Ishikawa (cell line): ENCODE data around the gene MAPKBP1.

Experiments used
- CREB1 ChIP-seq: IDR thresholded peaks from 2 replicates; pipeline ENCODE4 v1.6.1; 2012; ENCODE audit warnings: low read depth
- EGR1 ChIP-seq: IDR thresholded peaks from 2 replicates; pipeline ENCODE4 v1.6.1; 2012
- EP300 ChIP-seq: IDR thresholded peaks from 2 replicates; pipeline ENCODE4 v1.6.1; 2012; ENCODE audit warnings: borderline replicate concordance
- NFIC ChIP-seq: IDR thresholded peaks from 2 replicates; pipeline ENCODE4 v1.6.1; 2012
- RAD21 ChIP-seq: IDR thresholded peaks from 2 replicates; pipeline ENCODE4 v1.6.1; 2012; ENCODE audit warnings: low read depth
- TAF1 ChIP-seq: IDR thresholded peaks from 2 replicates; pipeline ENCODE4 v1.6.1; 2012; ENCODE audit warnings: low read depth, mild to moderate bottlenecking
- TEAD4 ChIP-seq: IDR thresholded peaks from 2 replicates; pipeline ENCODE4 v1.6.1; 2012
- YY1 ChIP-seq: IDR thresholded peaks from 2 replicates; pipeline ENCODE4 v1.6.1; 2012; ENCODE audit warnings: low read depth
- TF ChIP-seq, protein P1 (sequence below): IDR thresholded peaks from 2 replicates; pipeline ENCODE4 v1.6.1; 2012; ENCODE audit warnings: low read depth, mild to moderate bottlenecking
- TF ChIP-seq, protein P2 (sequence below): IDR thresholded peaks from 2 replicates; pipeline ENCODE4 v1.6.1; 2012

GRCh38 chr15:41827290-41827879 is 53.1 kb downstream of the MAPKBP1 start:
- TF ChIP-seq, protein P1, sequence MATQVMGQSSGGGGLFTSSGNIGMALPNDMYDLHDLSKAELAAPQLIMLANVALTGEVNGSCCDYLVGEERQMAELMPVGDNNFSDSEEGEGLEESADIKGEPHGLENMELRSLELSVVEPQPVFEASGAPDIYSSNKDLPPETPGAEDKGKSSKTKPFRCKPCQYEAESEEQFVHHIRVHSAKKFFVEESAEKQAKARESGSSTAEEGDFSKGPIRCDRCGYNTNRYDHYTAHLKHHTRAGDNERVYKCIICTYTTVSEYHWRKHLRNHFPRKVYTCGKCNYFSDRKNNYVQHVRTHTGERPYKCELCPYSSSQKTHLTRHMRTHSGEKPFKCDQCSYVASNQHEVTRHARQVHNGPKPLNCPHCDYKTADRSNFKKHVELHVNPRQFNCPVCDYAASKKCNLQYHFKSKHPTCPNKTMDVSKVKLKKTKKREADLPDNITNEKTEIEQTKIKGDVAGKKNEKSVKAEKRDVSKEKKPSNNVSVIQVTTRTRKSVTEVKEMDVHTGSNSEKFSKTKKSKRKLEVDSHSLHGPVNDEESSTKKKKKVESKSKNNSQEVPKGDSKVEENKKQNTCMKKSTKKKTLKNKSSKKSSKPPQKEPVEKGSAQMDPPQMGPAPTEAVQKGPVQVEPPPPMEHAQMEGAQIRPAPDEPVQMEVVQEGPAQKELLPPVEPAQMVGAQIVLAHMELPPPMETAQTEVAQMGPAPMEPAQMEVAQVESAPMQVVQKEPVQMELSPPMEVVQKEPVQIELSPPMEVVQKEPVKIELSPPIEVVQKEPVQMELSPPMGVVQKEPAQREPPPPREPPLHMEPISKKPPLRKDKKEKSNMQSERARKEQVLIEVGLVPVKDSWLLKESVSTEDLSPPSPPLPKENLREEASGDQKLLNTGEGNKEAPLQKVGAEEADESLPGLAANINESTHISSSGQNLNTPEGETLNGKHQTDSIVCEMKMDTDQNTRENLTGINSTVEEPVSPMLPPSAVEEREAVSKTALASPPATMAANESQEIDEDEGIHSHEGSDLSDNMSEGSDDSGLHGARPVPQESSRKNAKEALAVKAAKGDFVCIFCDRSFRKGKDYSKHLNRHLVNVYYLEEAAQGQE = no peak
- TF ChIP-seq TAF1 (no peak), YY1 (no peak), EP300 (peak; percentile 41; the same call in 1 of the 2 replicates), EGR1 (peak; percentile 68; the same call in 1 of the 2 replicates), RAD21 (no peak), CREB1 (no peak), TEAD4 (peak; percentile 10; the same call in 1 of the 2 replicates), NFIC (no peak; the same call in 1 of the 2 replicates)
- TF ChIP-seq, protein P2, sequence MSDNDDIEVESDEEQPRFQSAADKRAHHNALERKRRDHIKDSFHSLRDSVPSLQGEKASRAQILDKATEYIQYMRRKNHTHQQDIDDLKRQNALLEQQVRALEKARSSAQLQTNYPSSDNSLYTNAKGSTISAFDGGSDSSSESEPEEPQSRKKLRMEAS = peak; percentile 63
